Measurements from ENCODE around the gene PTGR1.
"Not testable (repeated sequence)": the region's sequence is repeated elsewhere in the genome, so short reads cannot be mapped to it uniquely, and the experiment has no call there.

Gene PTGR1

DNA sequence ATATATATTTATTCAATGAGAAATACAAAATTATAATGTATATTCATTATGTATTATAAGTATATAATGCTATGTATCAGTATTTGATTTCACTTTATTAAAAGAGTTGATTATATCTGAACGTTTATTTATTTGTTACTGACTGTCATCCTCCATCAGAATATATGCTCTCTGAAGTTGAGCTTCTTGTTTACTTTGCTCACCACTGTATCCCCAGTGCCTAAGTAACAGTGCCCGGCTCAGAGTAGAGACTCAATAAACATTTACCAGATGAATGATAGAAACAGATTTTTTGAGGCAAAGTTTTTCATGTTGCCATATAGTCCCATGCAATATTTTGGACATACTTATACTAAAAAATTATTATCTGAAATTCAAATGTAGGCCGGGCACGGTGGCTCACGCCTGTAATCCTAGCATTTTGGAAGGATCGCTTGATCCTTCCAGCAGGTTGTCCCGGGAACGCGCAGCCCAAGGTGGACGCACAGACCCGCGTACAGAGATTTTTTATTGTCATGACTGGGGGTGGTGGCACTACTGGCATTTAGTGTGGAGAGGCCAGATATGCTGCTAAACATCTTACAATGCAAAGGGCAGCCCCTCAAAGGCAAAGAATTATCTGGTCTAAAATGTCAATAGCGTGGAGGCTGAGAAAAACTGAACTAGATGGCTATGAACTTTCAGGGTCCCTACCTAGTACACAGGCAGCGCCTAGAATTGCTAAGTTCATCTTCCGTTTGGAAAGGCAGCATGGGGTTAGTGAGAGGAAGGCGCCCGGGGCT is 30.9 kb upstream of the PTGR1 start:
- Histone ChIP-seq H3K9me3 (ENCODE audit: control insufficient read depth, insufficient read depth, low read length) (no peaks in the 10 kb centered on the region), H3K9ac (ENCODE audit: low read depth, low read length) (peak overlapping the region; percentile 83), H3K36me3 (ENCODE audit: insufficient read depth, low read length) (no peaks in the 10 kb centered on the region), H3K4me1 (ENCODE audit: insufficient read depth, low read length) (peaks cover 14% of the 10 kb centered on the region)

DNA sequence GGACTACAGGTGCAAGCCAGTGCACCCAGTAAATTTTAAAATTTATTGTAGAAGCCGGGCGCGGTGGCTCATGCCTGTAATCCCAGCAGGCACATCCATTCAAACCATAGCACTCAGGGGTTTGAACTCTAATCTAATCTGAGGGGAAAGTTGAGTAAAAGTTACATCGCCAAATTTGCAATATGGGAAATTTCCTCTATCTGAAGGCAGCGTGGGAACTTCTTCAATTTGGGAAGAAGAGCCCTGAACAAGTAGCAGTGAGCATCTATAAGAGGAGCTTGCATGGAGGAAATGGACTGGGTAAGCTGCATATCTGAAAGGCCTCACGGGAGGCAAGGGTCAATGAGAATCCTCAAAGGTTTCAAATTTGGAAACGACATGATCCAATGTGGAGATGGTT is 29.0 kb upstream of the PTGR1 start:
- no peaks in the 10 kb centered on the region for H3K9me3 ChIP-seq (ENCODE audit: control insufficient read depth, insufficient read depth, low read length)
- peaks cover 14% of the 10 kb centered on the region for H3K4me1 ChIP-seq (ENCODE audit: insufficient read depth, low read length)
- H3K36me3 ChIP-seq (ENCODE audit: insufficient read depth, low read length) = no peaks in the 10 kb centered on the region
- no peak overlapping the region for H3K9ac ChIP-seq (ENCODE audit: low read depth, low read length)

DNA sequence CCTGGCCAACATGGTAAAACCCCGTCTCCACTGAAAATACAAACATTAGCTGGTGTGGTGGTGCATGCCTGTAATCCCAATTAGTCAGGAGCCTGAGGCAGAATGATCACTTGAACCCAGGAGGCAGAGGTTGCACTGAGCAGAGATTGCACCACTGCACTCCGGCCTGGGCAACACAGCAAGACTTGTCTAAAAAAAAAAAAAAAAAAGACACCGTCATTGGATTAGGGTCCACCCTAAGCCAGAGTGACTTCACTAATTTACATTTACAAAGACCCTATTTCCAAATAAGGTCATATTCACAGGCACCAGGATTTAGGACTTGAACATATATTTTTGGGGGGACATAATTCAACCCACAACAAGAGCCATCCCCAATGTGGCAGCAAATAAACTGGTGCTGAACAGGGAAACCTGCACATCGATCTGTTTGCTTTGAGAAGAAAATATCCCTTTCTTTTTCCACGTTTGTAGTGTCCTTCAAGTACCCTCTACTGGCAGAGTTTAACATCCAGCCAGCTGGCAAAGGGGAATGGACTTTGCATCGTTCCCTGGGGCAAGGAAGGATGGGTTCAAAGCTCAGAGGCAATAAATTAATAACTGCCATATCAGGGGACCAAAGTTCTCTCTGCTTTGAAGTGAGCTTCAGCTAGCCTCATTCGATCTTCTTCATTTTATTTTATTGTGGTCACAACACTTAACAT is 28.0 kb upstream of the PTGR1 start:
- H3K36me3 ChIP-seq (ENCODE audit: insufficient read depth, low read length) = no peaks in the 10 kb centered on the region
- H3K9me3 ChIP-seq (ENCODE audit: control insufficient read depth, insufficient read depth, low read length) = no peaks in the 10 kb centered on the region
- H3K9ac ChIP-seq (ENCODE audit: low read depth, low read length) = no peak overlapping the region
- H3K4me1 ChIP-seq (ENCODE audit: insufficient read depth, low read length) = peaks cover 9% of the 10 kb centered on the region

DNA sequence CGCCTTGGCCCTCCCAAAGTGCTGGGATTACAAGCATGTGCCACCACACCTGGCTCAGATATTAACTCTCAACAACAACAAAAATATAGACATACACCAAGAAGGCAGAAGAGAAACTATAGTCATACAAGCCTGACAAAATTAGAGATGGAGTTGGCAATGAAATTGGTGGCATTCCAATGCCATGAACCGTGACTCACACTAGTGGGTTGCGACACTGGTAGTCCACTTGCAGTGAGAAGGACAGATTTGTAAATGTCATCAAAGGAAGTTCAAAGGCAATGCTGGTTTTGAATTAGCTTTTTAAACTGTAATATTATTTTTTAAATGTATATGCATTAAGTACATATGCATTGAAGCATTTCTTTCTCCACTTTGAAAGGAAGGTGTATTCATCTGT is 23.2 kb upstream of the PTGR1 start:
- no peaks in the 10 kb centered on the region for H3K36me3 ChIP-seq (ENCODE audit: insufficient read depth, low read length)
- no peaks in the 10 kb centered on the region; the same call in 1 of the 2 replicates for H3K9me3 ChIP-seq (ENCODE audit: control insufficient read depth, insufficient read depth, low read length)
- H3K4me1 ChIP-seq (ENCODE audit: insufficient read depth, low read length) = peaks cover 3% of the 10 kb centered on the region; the same call in 1 of the 2 replicates
- no peak overlapping the region for H3K9ac ChIP-seq (ENCODE audit: low read depth, low read length)

DNA sequence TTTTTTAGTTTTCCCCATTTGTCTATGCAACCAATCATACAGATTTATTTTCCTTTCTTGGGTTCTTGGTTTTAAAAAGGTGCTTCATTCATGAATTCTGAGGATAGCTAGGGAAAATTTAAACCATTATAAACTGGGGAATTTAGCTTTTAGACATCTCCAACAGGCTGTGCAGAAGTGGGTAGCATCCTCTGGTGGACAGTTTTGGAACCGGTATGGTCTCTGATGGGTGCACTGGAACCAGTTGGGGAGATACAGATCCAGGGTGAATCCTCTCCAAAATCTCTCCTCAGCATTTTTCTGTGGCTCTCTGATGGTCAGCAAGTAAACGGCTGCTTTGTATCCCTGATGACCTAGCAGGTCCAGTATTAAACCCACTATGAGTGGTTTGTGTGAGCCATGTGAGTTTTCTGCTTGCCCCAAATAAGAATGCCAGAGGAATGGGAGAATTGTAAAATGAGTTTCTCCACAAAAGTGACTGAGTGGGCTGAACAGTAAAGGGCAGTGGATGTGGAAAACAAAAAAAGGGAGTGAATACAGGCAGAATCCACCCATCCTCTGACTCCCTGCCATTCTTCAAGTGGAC is 22.5 kb upstream of the PTGR1 start:
- no peak overlapping the region for H3K9ac ChIP-seq (ENCODE audit: low read depth, low read length)

DNA sequence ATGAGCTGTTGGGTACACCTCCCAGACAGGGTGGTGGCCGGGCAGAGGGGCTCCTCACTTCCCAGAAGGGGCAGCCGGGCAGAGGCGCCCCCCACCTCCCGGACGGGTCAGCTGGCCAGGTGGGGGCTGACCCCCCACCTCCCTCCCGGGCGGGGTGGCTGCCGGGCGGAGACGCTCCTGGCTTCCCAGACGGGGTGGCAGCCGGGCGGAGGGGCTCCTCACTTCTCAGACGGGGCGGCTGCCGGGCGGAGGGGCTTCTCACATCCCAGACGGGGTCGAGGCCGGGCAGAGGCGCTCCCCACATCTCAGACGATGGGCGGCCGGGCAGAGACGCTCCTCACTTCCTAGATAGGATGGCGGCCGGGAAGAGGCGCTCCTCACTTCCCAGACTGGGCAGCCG is 17.9 kb upstream of the PTGR1 start:
- not testable (repeated sequence) for H3K4me1 ChIP-seq (ENCODE audit: insufficient read depth, low read length); H3K9ac ChIP-seq (ENCODE audit: low read depth, low read length); H3K9me3 ChIP-seq (ENCODE audit: control insufficient read depth, insufficient read depth, low read length); H3K36me3 ChIP-seq (ENCODE audit: insufficient read depth, low read length)

More for the DNA sequence above, 22.5 kb upstream of the PTGR1 start:
- no peaks in the 10 kb centered on the region for H3K36me3 ChIP-seq (ENCODE audit: insufficient read depth, low read length)
- H3K9me3 ChIP-seq (ENCODE audit: control insufficient read depth, insufficient read depth, low read length) = no peaks in the 10 kb centered on the region; the same call in 1 of the 2 replicates
- no peaks in the 10 kb centered on the region for H3K4me1 ChIP-seq (ENCODE audit: insufficient read depth, low read length)

DNA sequence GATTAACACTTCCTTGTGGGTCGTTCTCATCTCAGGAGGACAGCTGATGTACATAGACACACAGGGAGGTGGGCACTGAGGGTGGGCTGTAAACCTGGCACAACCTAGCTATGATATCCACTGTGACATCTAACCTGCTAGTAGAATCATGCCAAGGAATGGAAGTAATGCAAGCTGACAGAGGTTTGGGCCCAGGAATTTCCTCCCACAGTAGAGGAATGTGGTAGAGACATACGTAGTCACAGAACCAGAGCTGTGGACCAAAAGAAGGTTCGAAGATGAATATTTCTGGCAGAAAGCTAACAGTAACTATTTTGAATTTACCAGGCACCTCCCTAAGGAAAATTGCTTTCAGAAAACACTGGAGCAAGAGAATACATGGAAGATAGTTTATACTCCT is 16.5 kb upstream of the PTGR1 start:
- Histone ChIP-seq H3K36me3 (ENCODE audit: insufficient read depth, low read length) (no peaks in the 10 kb centered on the region), H3K9me3 (ENCODE audit: control insufficient read depth, insufficient read depth, low read length) (no peaks in the 10 kb centered on the region; the same call in 1 of the 2 replicates), H3K9ac (ENCODE audit: low read depth, low read length) (no peak overlapping the region), H3K4me1 (ENCODE audit: insufficient read depth, low read length) (no peaks in the 10 kb centered on the region)

DNA sequence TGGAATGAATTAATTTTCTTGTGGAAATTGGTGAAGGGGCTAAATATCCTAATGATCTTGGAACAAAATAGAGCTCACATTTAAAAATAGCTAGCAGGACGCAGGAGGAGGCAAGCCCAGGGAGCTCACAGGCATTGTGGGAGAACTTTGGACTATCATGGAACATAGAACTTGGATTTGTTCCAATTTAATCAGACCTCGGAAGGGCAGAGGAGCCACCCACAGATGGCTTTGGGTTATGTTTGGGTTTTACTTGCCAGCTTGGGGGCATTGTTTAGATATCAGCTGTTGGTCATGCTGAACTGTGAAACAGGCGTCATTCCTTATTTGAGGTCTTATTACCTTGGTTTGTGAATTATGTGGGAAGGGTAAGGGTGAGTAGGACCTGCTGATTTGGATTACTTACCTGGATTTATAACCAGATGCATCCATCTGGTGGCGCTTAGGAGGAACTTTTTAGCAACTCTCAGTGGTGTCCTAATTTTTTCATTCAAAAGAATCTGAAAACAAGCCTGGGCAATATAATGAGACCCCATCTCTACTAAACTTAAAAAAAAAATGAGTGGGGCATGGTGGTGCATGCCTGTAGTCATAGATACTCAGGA is 14.1 kb upstream of the PTGR1 start:
- H3K9ac ChIP-seq (ENCODE audit: low read depth, low read length) = no peak overlapping the region
- H3K4me1 ChIP-seq (ENCODE audit: insufficient read depth, low read length) = no peaks in the 10 kb centered on the region
- H3K9me3 ChIP-seq (ENCODE audit: control insufficient read depth, insufficient read depth, low read length) = no peaks in the 10 kb centered on the region
- no peaks in the 10 kb centered on the region for H3K36me3 ChIP-seq (ENCODE audit: insufficient read depth, low read length)

DNA sequence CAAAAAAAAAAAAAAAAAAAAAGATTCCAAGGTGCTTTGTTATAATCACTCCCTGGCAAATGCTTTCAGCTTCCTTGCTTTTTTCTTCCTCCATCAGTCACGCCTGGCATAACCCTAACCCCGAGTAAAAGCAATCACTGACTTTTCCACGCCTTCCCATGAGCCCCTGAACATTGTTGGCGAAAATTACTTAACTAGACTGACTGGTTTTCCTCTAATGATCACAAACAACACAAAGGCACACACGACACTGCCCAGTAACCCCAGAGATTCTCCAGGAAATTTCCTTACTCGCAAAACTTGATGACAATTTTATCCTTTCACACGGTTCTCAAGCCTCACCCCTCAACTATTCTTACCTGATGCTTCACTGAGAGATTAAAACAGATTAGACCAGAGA is 11.4 kb upstream of the PTGR1 start:
- H3K9me3 ChIP-seq (ENCODE audit: control insufficient read depth, insufficient read depth, low read length) = no peaks in the 10 kb centered on the region
- no peaks in the 10 kb centered on the region for H3K4me1 ChIP-seq (ENCODE audit: insufficient read depth, low read length)
- H3K9ac ChIP-seq (ENCODE audit: low read depth, low read length) = no peak overlapping the region
- no peaks in the 10 kb centered on the region for H3K36me3 ChIP-seq (ENCODE audit: insufficient read depth, low read length)

DNA sequence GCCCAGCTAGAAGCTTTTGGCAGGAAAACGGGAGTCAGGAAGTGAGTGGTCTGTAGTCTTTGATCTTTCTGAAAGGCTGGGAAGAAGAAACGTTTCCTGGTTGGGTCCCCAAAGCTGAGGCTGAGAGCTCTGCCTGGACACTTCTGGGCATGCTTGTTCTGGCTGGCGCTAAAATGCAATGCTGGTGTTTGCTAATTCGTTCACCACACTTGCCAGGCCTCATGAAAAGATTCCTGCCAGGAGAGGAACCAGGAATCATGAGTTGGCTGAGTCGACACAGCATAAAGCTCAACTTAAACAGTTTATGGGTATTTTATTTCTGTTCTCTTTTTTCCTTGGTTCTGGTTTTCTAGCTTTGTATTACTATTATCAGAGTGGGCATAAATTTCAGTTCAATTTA is 10.7 kb upstream of the PTGR1 start:
- no peaks in the 10 kb centered on the region for H3K9me3 ChIP-seq (ENCODE audit: control insufficient read depth, insufficient read depth, low read length)
- H3K36me3 ChIP-seq (ENCODE audit: insufficient read depth, low read length) = no peaks in the 10 kb centered on the region
- no peaks in the 10 kb centered on the region for H3K4me1 ChIP-seq (ENCODE audit: insufficient read depth, low read length)
- H3K9ac ChIP-seq (ENCODE audit: low read depth, low read length) = no peak overlapping the region

DNA sequence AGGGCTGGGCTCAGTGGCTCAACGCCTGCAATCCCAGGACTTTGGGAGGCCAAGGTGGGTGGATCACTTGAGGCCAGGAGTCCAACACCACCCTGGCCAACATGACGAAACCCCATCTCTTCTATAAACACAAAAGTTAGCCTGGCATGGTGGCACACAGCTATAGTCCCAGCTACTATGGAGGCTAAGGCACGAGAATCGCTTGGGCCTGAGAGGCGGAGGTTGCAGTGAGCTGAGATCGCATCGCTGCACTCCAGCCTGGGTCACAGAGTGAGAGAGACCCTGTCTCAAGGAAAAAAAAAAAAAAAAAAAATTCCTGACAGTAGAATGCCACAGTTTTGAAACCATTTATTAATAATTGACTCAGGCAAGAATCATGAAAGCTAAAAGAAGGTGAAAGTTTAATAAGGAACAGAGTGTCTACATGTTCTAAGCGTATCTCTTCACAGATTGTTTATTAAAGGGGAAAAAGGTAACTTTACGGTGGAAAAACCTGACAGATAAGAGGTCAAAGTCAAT is 5.7 kb upstream of the PTGR1 start:
- no peaks in the 10 kb centered on the region for H3K36me3 ChIP-seq (ENCODE audit: insufficient read depth, low read length)
- no peaks in the 10 kb centered on the region for H3K9me3 ChIP-seq (ENCODE audit: control insufficient read depth, insufficient read depth, low read length)
- H3K4me1 ChIP-seq (ENCODE audit: insufficient read depth, low read length) = no peaks in the 10 kb centered on the region

DNA sequence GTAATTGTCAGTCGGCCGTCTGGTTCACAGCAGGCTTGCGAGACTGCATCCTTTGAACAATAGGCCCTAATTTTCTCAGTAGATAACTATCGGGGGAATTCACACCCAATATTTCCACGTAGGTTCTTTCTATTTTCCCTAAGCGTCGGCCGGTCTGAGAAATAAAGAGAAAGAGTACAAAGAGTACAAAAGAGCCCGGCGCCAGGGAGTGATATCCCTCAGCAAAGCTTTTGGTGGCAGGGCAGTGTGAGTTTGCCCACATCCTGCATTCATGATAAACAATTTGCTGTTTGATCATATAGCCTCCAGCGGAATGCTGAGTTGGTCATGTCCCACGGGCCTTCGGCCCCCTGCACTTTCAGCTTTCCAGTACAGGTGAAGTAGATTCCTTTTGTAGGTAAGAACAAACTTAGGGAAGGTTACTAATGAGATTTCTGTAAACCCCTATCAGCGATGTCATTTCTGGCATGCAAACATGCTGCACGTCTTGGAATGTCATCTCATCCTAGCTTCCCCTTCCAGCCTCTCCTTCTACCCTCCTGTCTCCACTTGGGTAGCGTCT is 4.7 kb upstream of the PTGR1 start:
- Histone ChIP-seq H3K4me1 (ENCODE audit: insufficient read depth, low read length) (no peaks in the 10 kb centered on the region), H3K36me3 (ENCODE audit: insufficient read depth, low read length) (no peaks in the 10 kb centered on the region), H3K9me3 (ENCODE audit: control insufficient read depth, insufficient read depth, low read length) (no peaks in the 10 kb centered on the region), H3K9ac (ENCODE audit: low read depth, low read length) (no peak overlapping the region)

More for the DNA sequence above, 5.7 kb upstream of the PTGR1 start:
- H3K9ac ChIP-seq (ENCODE audit: low read depth, low read length) = no peak overlapping the region

DNA sequence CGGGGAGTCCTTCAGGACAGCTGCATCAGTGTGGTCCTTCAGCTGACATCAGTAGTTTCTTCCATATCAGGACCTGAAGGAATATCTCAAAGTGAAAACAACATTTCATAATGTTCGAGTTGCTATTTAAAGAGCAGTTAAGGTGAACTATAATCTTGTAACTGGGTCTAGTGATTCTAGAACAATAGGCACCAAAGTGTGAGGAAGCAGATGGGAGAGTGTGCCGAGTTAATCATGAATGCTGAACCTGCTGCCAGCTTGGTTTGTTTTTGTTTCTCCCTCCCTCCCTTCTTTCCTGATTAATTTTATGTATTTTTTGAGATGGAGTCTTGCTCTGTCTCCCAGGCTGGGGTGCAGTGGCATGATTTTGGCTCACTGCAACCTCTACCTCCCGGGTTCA is 3.6 kb upstream of the PTGR1 start:
- Histone ChIP-seq H3K36me3 (ENCODE audit: insufficient read depth, low read length) (no peaks in the 10 kb centered on the region), H3K4me1 (ENCODE audit: insufficient read depth, low read length) (no peaks in the 10 kb centered on the region), H3K9me3 (ENCODE audit: control insufficient read depth, insufficient read depth, low read length) (no peaks in the 10 kb centered on the region), H3K9ac (ENCODE audit: low read depth, low read length) (no peak overlapping the region)
